HG02981 (cell line): Measurements from ENCODE around the gene SPIN3.
"Not testable (repeated sequence)": the region's sequence is repeated elsewhere in the genome, so short reads cannot be mapped to it uniquely, and the experiment has no call there.

Experiments used
- ATAC-seq: cut with Tn5 transposase; IDR thresholded peaks from one replicate; pipeline ENCODE4 v1.9.1; 2021; ENCODE audit warnings: mild to moderate bottlenecking, moderate library complexity; ENCODE audit not compliant: unreplicated experiment

The SPIN3 gene

DNA sequence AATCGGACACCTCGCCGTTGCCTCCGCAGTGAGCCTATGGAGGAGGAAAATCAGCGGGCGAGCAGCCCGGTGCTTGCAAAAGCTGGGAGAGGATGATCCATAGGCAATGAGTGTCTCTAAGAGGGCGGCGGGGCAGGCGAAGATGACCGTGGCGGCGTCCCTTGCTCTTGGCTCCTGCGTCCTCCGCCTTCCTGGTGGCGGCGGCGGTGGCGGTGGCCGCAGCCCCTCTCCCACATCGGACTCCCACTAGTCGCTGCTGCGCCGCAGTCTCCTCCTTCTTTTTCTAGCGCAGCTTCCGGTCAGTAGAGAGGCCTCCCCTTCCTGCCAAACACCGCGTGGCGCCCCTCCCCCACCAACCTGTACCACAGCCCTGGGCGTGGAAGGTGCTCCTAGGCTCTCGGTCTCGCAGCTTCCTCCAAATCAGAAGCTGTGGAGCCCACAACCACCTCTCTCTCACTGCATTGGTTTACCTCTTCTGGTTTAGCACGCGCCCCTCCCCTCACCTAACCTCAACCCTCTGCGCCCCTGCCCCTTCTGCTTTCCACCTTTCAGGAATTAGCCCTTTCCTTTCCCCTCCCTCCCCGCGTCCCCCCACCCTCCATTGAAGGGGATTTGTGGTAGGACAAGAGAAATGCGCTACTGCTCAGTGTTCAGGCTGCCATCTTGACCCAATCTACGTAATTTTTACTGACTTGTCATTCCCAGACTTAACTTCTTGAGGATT, at the start of gene SPIN3:
TSS of gene SPIN3 (minus strand) at position 271 of the 724 bp plus-strand sequence. CDS start 594 bp downstream, outside the sequence.
- peak; percentile 96 for ATAC-seq

DNA sequence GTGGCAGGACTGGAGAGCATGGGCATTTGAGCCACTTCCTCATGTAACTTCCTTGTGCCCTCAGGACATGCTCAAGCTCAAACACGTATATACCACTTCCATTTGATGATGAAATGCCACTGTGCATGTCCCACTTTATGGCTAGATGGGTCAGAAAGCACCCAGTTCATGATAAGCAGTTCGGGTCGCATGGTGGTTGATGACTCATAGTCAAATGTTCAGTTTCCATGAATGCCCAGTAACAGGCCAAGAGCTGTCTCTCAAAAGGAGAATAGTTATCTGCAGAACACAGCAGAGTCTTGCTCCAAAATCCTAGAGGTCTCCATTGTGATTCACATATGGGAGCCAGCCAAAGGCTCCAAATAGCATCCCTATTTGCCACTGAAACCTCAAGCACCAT, 48.9 kb upstream of the SPIN3 start:
- no peak for ATAC-seq

DNA sequence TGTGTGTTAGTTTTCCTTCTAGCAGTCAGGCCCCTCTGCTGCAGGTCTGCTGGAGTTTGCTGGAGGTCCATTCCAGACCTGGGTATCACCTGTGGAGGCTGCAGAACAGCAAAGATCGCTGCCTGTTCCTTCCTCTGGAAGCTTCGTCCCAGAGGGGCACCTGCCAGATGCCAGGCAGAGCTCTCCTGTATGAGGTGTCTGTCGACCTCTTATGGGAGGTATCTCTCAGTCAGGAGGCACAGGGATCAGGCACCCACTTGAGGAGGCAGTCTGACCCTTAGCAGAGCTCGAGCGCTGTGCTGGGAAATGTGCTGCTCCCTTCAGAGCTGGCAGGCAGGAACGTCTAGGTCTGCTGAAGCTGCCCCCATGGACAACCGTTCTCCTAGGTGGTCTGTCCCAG, 41.9 kb upstream of the SPIN3 start:
- ATAC-seq: not testable (repeated sequence)

DNA sequence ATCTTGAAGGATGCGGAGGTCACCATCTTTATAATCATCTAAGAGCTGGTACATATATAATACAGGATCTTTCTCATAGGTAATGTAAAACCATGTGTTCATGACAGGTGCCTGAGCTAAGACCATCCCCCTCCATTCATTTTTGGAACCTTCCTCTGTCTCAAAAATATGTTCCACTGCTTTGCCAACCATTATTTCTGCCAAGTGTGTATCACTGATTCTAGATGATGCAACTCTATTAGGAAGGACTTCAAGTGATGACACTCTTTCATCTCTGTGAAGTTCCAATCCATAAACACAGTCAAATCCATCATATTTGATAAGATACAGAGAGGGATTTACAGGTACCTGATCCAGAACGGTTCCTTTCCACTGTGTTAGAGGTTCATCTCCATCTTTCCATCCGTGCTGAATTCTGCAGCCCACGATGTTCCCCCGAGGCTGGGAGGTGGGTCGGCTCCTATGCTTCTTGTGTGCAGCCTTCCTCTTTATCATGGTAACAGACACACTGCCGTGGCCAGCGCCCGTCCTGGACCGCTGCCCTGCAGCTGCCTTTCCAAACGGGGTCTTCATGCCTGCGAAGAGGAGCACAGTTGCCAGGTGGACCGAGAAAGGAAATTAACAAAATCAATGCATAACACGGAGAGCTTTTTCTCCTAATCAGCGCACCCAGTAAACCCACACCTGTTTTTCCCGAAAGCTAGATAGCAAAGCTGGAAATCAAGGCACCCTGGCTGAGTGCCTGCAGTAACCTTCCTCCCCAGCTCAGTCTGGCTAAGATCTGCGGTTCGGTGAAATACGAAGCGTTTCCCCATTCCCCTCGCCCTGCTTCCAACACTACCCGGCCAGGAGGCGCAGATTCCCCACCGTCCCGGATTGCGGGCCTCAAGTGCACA, 718 bp downstream of the SPIN3 start:
- ATAC-seq: peak; percentile 15

DNA sequence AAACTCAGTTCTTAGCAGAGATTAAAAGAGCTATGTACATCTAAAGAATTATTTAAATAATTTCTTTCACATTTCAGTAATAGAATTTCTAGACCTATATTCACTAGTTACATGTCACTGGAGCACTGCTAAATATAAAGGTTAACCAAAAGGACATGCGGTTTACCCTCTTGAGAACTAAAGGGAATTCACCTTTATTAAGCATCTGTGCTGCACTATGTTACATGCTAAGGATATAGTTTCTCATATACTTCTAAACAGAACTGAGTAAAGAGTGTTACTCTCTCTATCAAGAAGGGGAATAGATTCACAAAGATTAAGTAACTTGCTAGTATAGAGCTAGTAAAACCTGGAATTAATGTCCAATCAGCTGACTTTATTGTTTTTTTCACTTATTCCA, 7.6 kb downstream of the SPIN3 start:
- ATAC-seq: no peak

DNA sequence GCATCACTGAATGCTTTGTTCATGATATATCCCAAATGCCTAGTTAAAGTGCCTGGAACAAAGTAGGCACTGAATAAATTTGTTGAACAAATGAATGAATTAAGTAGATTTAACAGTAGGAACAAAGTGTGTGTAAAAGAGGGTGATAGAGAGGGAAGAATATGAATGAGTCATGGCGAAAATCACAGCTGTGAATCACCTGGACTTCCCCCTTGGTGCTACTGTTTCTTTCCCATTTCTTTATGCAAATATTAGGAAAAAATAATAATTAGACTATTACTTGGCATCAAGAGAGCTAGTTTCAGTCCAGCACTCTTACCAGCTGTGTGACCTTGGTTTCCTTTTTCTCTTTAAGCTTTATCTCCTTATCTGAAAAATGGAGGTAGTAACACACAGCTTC, 9.2 kb downstream of the SPIN3 start:
- ATAC-seq: no peak

DNA sequence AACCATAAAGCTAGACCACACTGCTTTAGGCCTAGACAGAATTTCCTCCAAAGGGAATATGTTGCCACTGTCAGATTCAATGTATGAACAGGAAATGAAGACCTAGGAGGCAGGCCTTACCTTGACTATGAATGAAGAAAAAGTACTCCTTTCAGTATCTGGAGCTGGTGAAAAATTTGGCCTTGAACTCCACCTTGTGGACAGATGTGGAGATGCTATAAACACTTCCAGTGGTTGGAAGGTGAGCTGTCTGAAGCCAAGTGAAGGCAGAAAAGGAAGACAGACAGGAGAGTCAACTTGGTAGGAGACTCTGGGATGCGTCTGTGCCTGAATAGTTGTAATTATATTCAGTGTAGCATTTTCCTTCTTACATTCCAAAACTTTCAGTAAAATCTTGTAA, 17.2 kb downstream of the SPIN3 start:
- peak; percentile 95 for ATAC-seq

DNA sequence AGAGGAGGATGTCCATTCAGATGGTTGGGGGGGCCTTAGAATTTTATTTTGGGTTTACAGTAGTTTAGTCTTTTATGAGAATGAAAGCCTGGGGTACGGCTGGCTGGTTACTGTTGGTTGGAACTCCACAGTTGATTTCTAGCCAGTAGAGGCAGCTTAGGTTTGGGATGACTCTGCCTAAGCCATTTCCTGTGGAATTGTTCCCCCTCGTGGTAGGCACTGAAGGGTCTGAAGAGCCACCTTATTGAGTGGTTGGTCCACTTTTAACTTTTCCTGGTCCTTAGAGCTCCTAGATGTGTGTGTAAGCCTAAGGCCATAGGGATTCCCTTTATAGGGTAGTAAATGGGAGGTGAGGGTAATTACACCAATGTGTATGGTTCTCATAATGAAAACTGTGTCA, 19.7 kb downstream of the SPIN3 start:
- ATAC-seq: no peak

DNA sequence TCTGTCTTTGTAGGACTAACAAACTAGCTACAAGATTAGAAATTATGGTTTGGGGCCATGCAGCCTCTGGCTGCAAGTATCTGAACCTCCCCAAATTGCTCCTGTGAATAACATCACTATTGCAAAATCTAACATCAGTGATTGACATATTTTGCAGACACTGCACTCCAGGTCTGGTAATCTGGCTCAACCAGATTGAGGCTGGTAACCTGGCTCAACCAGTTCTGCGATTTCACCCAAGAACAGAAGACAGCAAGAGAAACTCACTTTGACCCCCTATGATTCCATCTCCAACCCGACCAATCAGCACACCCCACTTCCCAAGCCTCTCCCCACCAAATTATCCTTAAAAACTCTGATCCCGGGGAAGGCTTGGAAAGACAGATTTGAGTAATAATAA, 20.9 kb downstream of the SPIN3 start:
- no peak for ATAC-seq

DNA sequence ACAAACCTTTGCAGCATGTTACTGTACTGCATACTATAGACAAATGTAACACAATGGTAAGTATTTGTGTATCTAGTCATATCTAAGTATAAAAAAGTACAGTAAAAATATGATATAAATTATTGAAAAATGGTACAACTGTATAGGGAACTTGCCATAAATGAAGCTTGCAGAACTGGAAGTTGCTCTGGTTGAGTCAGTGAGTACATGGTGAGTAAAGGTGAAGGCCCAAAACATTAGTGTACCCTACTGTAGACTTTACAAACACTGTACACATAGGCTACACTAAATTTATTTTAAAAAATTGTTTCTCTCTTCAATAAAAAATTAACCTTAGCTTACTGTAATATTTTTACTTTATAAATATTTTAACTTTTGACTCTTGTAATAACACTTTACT, 25.8 kb downstream of the SPIN3 start:
- no peak for ATAC-seq

DNA sequence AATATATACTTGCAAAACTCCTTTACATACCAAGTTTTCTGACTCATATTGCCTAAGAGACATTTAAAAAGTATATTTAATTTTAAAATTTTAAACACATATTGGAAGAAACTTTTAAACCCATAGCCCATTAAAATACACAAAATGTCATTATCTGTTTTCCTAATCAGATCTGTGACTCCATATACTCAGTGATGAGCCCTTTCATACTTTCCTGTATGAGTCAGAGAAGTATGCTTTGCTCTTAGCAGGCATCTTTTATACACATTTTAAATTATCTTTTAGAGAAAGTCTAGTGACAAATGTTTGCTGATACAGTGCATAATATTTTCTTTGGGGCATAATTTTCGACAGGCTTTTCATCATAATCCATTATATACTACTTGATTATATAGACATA, 26.4 kb downstream of the SPIN3 start:
- ATAC-seq: no peak

DNA sequence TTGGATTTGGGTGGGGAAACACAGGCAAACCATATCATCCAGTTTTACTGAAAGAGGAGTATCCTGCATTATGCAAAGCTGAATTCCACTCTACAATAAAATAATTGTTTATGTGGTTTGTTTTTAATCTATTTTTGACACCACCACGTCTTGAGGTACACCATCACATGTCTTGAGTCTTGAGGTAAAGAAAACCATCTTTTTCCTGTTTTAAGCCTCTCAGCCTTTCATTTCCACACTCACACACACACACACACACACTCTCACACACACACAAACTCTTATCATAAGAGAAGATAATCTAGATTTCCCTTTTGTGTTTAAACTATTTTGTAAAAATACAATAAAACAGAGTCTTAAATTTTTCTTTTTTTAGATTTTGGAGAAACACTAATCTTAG, 32.0 kb downstream of the SPIN3 start:
- ATAC-seq: no peak

DNA sequence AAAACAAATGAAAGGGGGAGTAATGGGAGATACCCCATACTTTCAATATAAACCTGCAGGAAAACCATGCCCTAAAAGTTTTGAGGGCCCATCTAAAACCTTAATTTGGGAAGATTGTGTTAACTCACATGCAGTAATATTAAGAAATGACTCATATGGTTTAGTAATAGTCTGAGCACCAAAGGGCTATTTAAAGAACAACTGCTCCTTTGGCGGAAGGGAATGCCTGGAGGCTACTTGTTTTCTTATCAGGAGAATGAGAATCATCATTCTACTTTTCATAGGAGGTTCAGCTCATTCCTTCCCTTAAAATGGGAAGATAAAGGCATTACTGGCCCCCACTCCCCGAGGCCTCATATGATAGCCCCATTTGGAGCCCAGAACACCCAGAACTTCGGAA, 47.6 kb downstream of the SPIN3 start:
- ATAC-seq: no peak

DNA sequence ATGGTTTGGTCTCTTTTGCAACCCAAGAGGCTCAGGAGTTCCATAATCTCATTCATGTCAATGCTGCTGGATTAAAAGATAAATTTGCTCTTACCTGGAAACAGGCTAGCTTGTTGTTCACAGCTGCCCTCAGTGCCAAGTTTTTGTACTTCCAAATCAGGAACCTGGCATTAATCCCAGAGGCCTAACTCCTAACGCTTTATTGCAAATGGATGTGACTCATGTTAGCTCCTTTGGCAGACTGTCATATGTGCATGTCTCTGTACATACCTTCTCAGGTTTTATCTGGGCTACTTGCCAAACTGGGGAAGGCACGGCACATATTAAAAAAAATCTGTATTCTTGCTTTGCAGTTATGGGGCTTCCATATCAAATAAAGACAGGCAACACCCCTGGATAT, 49.1 kb downstream of the SPIN3 start:
- not testable (repeated sequence) for ATAC-seq

DNA sequence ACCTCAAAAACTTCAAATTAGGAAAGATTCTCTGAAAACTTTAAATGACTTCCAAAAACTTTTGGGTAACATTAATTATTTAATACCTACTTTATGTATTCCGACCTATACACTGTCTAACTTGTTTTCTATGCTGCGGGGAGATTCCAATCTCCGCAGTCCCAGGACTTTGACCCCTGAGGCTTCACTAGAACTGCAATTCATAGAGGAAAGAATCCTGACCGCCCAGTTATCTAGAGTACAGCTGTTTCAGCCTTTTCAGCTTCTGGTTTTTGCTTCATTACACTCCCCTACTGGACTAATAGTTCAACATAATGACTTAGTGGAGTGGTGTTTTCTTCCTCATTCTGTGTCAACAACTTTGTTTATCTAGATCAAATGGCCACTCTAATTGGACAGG, 50.1 kb downstream of the SPIN3 start:
- ATAC-seq: not testable (repeated sequence)

DNA sequence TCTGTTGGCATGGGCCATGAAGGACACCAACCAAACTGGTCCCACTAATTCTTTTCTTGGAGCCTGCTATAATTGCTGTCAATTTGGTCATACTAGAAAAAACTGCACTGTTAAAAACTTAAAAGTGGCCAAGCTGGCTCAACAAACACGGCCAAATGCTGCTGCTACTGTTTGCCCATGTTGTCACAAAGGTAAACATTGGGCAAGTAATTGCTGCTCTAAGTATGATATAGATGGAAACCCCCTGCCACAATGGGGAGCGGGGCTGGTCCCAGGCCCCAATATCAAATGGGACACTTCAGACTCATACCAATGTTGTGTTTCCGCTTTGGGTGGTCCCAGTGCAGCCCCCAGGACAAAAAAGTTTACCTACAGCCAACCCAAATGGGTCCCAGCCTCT, 52.1 kb downstream of the SPIN3 start:
- ATAC-seq: no peak
